HG03280 (cell line): ENCODE measurements around the gene ATP8A1.

Source experiments
- ATAC-seq: cut with Tn5 transposase; IDR thresholded peaks from one replicate; pipeline ENCODE4 v1.9.1; 2021; ENCODE audit warnings: mild to moderate bottlenecking, moderate library complexity; ENCODE audit not compliant: unreplicated experiment

The ATP8A1 gene

GRCh38 chr4:42417550-42417949 lies 239.4 kb downstream of the ATP8A1 start:
- ATAC-seq, result no peak

DNA sequence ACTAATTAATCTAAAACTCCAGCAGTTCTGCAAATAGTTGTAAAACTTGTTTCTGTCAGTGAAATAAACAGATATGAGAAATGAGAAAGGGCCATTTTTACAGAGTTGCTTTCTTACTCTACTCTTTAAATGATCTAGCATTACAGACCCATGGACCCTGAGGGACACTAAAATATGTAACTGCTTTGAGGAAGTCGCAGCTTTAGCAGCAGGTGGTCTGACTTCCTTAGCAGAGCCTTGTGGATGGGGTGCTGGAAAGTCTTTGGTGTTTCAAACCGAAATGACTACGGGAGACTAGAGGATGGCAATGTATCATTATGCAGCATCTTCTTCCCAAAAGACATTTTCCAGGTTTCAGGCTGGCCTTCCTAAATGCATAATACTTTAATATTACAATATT lies 240.9 kb downstream of the ATP8A1 start:
- ATAC-seq, result no peak

DNA sequence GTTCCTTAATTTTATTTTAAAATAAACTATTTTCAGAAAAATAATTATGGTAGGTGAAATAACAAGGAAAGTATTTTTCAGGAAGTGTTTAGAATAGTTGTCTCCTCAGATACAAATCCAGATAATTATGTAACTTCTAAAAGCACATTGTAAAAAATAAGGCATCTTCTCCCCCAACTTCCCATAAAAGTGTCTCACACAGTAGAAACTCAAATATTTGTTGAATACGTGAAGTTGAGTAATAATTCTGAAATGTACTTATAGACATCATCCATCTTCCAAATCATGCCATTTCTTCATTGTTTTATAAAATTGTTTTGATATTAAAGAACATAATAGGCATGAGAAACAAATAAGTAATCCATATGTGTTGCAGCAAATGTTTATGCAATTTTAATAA lies 241.6 kb downstream of the ATP8A1 start:
- ATAC-seq, result no peak

DNA sequence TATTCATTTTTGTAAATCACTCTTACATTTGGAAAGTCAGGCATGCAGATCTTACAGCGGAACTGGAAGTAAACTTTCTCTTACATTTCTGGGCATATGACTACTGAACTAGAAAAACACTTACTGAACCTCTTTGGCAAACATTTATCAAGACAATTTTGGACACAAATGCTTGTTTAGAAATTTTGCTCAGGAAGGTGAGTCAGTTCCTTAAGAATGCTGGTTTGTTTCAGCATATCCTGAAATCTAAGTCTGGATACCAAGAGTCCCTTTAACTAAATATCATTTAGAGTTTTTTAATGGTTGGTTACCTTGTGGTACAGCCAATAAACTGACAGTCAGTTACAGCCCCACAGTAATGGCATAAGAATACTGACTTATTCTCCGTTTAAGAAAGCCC lies 244.7 kb downstream of the ATP8A1 start:
- no peak for ATAC-seq

DNA sequence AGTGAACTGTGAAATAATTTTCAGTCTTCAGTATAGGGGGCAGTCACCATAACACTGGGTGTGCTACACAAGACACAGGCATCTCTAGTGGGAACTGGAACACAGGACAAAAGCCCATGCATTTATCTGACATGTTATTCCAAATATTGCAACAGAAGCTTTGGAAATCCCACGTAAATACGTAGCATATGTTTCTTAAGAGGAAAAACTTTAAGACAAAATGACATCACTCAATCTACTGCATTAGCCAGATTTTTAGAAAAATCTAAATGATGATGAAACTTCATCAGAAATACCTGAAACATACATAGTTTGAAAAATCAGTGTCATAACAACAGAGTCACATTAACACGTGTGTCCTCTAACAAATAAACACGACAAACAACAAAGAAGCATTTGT lies 245.1 kb downstream of the ATP8A1 start:
- no peak for ATAC-seq

- ATAC-seq, result no peak
These were observed 246.5 kb downstream of the ATP8A1 start for GRCh38 chr4:42410446-42410845.

DNA sequence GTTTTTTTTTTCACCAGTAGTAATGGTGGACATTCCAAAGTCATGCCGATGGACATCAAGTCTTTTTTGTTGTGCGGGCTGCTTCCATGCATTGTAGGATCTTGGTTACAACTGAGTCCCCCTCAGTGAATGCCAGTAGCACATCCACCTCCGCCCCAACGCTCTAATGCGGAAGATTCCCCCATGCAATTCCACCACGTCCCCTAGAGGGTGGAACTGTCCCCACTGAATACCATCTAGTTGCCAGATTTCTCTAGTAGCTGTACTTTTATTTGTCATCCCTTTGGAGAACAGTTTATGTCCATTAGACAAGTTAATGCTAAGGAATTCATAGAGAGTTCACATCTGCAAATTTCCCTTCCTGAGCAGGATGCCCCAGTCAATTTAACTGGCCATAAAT lies 252.9 kb downstream of the ATP8A1 start:
- ATAC-seq, result no peak

DNA sequence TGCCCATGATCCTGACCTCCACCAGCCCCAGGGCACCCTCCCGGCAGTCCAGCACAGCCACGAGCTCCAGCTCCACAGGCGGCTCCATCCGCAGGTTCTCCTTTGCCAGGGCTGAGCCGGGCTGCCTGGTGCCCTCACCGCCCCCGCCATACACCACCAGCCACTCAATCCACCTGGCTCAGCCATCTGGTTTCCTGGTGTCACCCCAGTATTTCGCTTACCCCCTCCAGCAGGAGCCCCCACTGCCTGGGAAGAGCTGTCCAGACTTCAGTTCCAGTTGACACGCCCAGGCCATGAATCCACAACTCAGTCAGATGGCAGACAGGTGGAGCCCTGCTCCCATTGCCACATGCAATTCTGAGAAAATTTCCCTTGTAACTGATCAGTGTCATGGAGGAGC lies 255.7 kb downstream of the ATP8A1 start:
- no peak for ATAC-seq

- ATAC-seq, result no peak
These were observed 257.5 kb downstream of the ATP8A1 start for GRCh38 chr4:42399393-42399792.

DNA sequence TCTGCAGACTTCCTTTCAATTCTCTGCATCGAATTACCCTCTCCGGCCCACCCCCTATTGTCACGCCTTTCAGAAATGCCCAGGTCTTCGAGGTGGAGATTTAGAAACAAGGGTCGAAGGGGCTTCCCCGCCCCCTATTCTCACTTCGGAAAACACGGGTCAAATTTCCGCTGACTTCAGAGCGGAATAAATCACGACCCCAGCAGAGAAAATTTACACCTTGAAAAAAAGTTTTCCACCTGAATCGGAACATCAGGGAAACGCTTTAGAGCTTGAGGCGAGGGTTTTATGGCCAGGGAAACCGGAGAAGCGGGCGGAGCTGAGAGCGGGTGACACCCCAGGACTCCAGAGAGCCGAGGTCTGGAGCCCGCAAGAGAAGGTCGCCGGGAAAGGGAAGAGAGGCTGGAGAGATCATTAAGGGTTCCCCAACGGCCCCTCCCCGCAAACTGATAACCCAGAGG lies 258.0 kb downstream of the ATP8A1 start:
- ATAC-seq, result no peak

DNA sequence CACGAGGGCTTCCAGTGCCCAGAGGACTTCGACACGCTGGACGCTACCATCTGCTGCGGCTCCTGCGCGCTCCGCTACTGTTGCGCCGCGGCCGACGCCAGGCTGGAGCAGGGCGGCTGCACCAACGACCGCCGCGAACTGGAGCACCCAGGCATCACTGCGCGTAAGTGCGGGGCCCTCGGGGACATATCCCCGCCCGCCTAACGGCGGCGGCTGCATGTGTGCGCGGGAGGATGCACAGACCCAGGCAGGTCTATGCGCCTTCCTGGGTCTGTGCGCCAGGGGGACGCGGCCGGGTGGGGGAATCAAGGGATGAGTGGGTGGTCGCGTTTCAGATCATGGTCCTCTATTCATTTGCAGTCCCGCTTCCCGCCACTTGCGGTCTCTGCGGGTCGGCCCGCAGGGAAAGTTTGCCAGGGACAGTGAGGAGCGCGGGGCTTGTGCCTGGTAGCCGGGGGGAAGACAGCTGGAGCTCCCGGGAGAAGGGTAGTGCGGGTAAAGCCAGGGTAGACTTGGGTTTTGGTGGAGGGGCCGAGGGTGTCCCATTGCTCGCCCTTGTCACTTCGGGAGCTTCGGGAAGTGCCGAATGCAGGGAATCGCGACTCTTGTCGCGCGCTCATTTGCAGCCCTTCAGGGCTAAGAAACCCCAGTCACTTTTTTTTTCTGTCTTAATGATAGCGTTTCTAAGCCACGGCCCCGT lies 258.6 kb downstream of the ATP8A1 start:
- peak; percentile 39 for ATAC-seq

- ATAC-seq, result peak; percentile 33
These were observed 259.2 kb downstream of the ATP8A1 start for GRCh38 chr4:42397635-42398170.

DNA sequence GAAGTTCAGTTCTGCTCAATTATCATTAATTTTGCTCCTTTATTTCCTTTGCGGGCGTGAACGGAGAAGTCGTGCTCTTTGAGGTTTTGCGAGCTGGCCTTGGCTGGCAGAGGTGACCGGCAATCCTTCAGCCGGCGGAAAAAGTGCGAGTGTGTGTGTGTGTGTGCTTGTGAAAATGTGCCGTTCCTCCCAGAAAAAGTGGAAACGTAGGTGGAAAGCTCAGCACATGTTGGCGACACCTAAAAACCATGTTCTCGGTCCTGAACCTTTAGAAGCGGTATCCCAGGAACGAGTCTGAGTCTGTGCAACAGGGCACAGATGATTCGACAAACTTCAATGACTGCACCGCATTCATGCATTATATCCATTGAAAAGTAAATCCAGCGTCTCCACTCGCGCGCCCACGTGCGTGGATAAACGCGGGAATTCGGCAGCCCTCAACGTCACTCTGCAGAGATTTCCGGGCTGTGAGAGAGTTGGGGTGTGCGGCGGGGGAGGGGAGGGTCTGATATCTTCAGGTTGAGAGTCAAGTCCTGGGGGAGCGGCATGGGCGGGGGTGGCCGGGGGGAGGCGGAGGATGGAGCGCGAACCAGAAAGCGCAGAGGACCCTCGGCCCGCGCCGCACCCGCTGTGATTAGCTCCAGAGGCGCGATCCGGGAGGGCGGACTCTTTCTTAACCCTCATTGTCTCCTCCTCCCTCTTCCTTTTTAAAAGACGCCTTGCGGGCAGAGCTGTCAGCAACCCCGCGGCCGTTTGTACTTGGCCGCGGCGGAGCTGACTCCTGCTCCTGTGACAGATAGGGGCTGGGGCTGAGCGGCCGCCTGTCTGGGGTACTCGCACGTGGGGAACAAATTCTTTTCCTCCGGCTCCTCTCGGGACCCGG lies 259.9 kb downstream of the ATP8A1 start, which contains the start of gene SHISA3:
TSS of gene SHISA3 (plus strand) at position 737 of the 883 bp plus-strand sequence. CDS start 569 bp downstream, outside the sequence.
- peak; percentile 42 for ATAC-seq

DNA sequence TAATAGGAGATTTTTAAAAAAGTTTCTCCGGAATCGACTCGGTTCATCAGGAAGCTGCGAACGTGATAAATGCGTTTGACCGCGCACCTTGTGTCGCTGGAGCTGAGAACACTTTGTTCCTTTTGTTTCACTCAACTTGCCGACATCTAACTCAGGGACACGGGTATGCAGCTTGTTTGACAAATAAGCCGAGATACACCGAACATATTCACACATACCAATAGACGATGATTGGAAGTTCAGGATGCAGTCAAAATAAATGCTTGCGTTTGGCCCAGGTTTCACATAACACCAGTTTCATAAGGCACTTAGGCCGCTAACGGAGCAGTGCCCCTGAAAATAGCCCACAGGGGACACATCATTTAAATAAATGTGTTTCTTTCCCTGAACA lies 260.5 kb downstream of the ATP8A1 start:
- no peak for ATAC-seq

DNA sequence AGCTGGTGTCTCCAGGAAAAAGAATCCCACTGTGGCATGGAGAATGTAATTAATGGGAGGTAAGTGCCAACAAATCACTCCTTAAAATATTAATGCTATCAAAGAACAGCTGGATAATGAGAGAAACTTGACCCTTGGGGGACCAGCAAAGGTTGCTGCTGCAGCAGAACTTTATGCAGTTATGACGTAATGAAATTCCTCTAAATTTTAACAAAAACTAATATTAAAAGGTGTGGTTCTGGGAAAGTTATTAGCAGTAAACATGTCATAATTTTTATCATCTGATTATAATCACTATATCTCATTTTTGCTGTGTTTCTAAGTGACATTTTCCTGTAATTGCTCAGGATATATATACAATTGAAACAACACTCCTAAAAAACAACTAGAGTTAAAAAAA lies 261.3 kb downstream of the ATP8A1 start:
- ATAC-seq, result no peak

GRCh38 chr4:42392436-42392835 lies 264.5 kb downstream of the ATP8A1 start:
- no peak for ATAC-seq

DNA sequence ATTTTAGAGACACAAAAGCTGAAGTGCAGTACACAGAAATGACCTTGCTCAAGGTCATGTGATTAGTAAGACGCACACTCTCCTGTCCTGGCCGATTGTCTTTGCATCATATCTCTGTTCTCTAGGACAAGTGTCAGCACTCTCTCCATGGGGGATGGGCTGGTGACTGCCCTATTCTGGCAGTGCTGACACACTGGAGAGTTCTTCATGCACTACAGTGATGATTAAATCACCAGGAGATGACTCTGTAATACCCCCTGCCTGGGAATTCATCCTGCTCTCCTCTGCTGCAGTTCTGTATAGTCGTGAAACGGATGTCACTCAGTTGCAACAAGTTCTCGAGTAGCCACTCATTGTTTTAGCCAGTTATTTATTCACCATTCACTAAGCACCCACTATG lies 264.9 kb downstream of the ATP8A1 start:
- no peak for ATAC-seq

DNA sequence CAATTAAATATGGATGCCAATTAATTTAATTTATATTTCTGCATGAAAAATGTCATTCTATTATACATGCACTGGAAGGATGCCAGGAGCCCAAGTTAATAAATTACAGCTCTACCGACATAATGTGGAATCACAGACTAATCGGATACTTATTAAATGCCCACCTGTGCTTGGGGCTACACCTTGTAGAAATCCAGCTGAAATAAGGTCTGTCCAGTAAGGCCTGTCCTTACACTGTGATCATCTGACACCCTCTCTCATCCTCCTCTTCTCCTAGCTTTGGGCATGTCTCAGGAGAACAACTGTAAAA lies 265.6 kb downstream of the ATP8A1 start:
- no peak for ATAC-seq

DNA sequence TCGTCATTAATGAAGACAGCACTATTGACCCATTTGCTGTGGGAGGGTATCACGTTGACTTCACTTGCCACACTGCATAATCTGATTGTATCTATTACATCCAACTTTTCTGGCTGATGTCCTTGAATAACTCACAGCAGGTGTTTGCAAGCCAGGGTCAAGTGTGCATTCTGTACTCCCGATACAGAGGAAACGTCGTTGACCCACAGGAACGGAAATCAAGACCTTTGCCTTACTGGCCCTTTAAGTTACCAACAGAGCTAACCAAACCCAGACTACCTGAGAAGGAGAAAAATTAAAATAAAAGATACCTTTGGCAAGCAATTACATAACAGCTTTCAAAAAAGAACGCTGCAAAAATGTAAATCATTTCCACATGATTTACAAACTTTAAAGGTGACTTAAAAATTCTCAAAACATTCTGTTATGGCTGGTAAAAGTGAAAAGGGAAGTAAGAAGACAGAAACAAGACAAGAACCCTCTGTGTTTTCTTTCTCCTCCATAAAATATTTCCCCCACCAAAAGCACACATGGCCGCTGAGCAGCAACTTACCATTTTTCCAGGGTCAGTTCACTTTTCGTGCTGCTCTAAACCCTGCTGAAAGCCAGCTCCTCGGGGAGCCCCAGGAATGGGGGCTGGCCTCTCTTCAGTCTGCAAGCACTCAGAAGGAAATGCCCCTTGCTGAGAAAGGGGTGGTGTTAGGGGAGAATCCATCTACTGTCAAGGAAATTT lies 266.1 kb downstream of the ATP8A1 start:
- no peak for ATAC-seq

DNA sequence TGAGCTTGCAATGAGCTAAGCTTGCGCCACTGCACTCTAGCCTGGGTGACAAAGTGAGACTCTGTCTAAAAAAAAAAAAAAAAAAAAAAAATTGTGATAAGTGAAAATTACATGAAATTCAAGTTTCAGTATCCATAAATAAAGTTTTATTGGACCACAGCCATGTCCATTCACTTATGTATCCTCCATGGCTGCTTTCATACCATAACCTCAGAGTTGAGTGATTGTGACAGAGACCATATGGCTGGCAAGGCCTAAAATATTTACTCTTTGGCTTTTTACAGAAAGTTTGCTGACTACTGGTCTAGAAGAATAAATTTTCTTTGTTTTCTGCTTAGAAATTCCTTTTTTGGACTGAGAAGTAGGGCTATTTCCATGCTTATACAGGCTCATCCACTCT lies 271.4 kb downstream of the ATP8A1 start:
- no peak for ATAC-seq

DNA sequence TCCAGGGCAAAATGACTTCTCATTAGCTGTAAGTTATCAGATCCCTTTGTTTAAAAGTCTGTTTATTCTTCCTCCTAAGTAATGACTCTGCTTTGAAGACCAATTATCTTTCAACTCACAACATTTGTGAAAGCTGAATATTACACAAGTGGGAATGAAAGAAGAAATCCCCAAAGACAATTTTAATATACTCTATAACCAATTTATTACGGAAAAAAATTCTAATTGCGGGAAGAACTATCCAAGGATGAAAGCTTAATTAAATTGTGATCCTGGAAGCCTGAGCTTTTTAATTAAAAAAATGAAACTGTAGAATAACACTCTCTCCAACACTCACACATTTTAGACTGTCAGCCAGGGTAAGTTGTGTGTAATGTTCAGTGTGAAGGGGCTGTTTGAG lies 275.2 kb downstream of the ATP8A1 start:
- no peak for ATAC-seq
